Fibroblast of lung (primary cell): ENCODE measurements around the gene NPVF. TPM values are rescaled to one million over a fixed set of nuclear protein-coding genes. Genes with fewer than 3 reads are reported as not detected.
A peak's percentile ranks its signal among the peaks of the same experiment; 100 is the strongest.

Experiments
- DNase-seq, 2 donors: peaks; one replicate each; pipeline versions ENCODE4 v3.0.0 to v3.0.0-alpha.2; 2010; ENCODE audit warnings: low read depth in 2 of 2
- H2AFZ ChIP-seq: 2 replicates; pipeline ENCODE4 v1.5.1; 2012; ENCODE audit warnings: low read length, control low read depth, inconsistent platforms
- H3K27ac ChIP-seq: 2 replicates; pipeline ENCODE4 v1.5.1; 2011; ENCODE audit warnings: low read length, control low read depth; ENCODE audit not compliant: insufficient read depth
- H3K27me3 ChIP-seq: 2 replicates; pipeline ENCODE4 v1.5.1; 2011; ENCODE audit warnings: mild to moderate bottlenecking, low read length; ENCODE audit not compliant: control insufficient read depth, insufficient read depth
- H3K36me3 ChIP-seq: 2 replicates; pipeline ENCODE4 v1.5.1; 2011; ENCODE audit warnings: low read length; ENCODE audit not compliant: control insufficient read depth, insufficient read depth
- H3K4me1 ChIP-seq: 2 replicates; pipeline ENCODE4 v1.5.1; 2011; ENCODE audit warnings: low read length; ENCODE audit not compliant: control insufficient read depth, insufficient read depth; ENCODE audit errors: extremely low read depth
- H3K4me2 ChIP-seq: 2 replicates; pipeline ENCODE4 v1.5.1; 2011; ENCODE audit warnings: low read length, control low read depth; ENCODE audit not compliant: insufficient read depth; ENCODE audit errors: extremely low read depth
- H3K4me3 ChIP-seq, 4 experiments: fragments of 200-600 bp in 1 of 4; sonication (generic) in 1 of 4; replicated peaks in 1 of 4; 2 replicates each; pipeline ENCODE4 v1.5.1; 2011 to 2016; ENCODE audit warnings: low read length in 4 of 4, low read depth in 3 of 4, mild to moderate bottlenecking in 3 of 4, control low read depth in 2 of 4, inconsistent platforms in 1 of 4, mixed read lengths in 1 of 4; ENCODE audit not compliant: insufficient read depth in 1 of 4; ENCODE audit errors: control extremely low read depth in 1 of 4
- H3K79me2 ChIP-seq: 2 replicates; pipeline ENCODE4 v1.5.1; 2012; ENCODE audit warnings: mild to moderate bottlenecking, low read length, inconsistent platforms; ENCODE audit not compliant: control insufficient read depth, insufficient read depth
- H3K9ac ChIP-seq: 2 replicates; pipeline ENCODE4 v1.5.1; 2011; ENCODE audit warnings: mild to moderate bottlenecking, low read length, control low read depth; ENCODE audit not compliant: insufficient read depth
- H3K9me3 ChIP-seq: 2 replicates; pipeline ENCODE4 v1.5.1; 2012; ENCODE audit warnings: low read depth, low read length; ENCODE audit not compliant: control insufficient read depth, insufficient read depth
- H4K20me1 ChIP-seq: 2 replicates; pipeline ENCODE4 v1.5.1; 2011; ENCODE audit warnings: low read length; ENCODE audit not compliant: control insufficient read depth, insufficient read depth; ENCODE audit errors: extremely low read depth
- EZH2 ChIP-seq: IDR thresholded peaks from 2 replicates; pipeline ENCODE4 v1.5.1; 2012; ENCODE audit warnings: low read length, control low read depth, mild to moderate bottlenecking; ENCODE audit errors: missing control alignments
- polyA plus RNA-seq, 2 donors: library from polyadenylated mRNA; depleted of rRNA in 1 of 2; stranded (reverse) in 1 of 2; unstranded in 1 of 2; fragments of >200 nt; gene quantifications; 2 replicates each; pipeline ENCODE4 v1.2.1, GENCODE V29; 2011 to 2012; ENCODE audit warnings: missing spikeins in 1 of 2
- total RNA-seq: library from RNA; depleted of rRNA; stranded (reverse); fragments of >200 nt; gene quantifications from 2 replicates; pipeline ENCODE4 v1.2.1, GENCODE V29; 2014
- TF ChIP-seq, protein P1 (sequence below), 2 donors: IDR thresholded peaks in 1 of 2; conservative IDR thresholded peaks in 1 of 2; 1 replicate in 1 of 2; 2 replicates in 1 of 2; pipeline ENCODE4 v1.5.1; 2011 to 2012; ENCODE audit warnings: low read length in 2 of 2, control low read depth in 1 of 2, inconsistent platforms in 1 of 2, low read depth in 1 of 2, mild to moderate bottlenecking in 1 of 2

NPVF gene
- total and polyA plus RNA-seq, 2 donors (not counting 1 experiment from before 2014, with no cell fraction given): not detected

DNA sequence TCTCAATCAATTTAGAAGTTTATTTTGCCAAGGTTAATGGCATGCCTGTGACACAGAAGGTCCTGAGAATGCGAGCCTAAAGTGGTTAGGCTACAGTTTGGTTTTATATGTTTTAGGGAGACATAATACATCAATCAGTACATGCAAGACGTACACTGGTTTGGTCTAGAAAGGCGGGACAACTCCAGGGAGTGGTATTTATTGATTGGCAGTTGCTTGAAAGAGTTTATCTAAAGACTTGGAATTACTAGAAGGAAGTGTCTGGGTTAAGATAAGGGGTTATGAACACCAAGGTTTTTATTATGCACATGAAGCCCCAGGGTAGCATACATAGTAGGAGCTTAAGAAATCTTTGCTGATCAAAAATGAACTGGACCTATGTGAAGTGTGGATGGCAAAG, 21.5 kb downstream of the NPVF start:
- Histone ChIP-seq H3K4me2 (no peak overlapping the region), H3K36me3 (no peaks in the 10 kb centered on the region), H3K9me3 (no peaks in the 10 kb centered on the region), H4K20me1 (no peaks in the 10 kb centered on the region), H3K79me2 (no peaks in the 10 kb centered on the region), H3K4me3 (no peak overlapping the region), H3K4me1 (no peaks in the 10 kb centered on the region), H3K27me3 (no peaks in the 10 kb centered on the region), H3K9ac (no peak overlapping the region), H3K27ac (no peak overlapping the region), H2AFZ (no peak overlapping the region)
- TF ChIP-seq, protein P1, sequence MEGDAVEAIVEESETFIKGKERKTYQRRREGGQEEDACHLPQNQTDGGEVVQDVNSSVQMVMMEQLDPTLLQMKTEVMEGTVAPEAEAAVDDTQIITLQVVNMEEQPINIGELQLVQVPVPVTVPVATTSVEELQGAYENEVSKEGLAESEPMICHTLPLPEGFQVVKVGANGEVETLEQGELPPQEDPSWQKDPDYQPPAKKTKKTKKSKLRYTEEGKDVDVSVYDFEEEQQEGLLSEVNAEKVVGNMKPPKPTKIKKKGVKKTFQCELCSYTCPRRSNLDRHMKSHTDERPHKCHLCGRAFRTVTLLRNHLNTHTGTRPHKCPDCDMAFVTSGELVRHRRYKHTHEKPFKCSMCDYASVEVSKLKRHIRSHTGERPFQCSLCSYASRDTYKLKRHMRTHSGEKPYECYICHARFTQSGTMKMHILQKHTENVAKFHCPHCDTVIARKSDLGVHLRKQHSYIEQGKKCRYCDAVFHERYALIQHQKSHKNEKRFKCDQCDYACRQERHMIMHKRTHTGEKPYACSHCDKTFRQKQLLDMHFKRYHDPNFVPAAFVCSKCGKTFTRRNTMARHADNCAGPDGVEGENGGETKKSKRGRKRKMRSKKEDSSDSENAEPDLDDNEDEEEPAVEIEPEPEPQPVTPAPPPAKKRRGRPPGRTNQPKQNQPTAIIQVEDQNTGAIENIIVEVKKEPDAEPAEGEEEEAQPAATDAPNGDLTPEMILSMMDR (conservative IDR thresholded peaks at IDR 0.05 in 1 of 2, IDR thresholded peaks at IDR 0.05 in 1 of 2; ENCODE audit: low read depth in 1 of 2, low read length in 2 of 2): no peak
- no peak for TF ChIP-seq EZH2
- no peak for DNase-seq

DNA sequence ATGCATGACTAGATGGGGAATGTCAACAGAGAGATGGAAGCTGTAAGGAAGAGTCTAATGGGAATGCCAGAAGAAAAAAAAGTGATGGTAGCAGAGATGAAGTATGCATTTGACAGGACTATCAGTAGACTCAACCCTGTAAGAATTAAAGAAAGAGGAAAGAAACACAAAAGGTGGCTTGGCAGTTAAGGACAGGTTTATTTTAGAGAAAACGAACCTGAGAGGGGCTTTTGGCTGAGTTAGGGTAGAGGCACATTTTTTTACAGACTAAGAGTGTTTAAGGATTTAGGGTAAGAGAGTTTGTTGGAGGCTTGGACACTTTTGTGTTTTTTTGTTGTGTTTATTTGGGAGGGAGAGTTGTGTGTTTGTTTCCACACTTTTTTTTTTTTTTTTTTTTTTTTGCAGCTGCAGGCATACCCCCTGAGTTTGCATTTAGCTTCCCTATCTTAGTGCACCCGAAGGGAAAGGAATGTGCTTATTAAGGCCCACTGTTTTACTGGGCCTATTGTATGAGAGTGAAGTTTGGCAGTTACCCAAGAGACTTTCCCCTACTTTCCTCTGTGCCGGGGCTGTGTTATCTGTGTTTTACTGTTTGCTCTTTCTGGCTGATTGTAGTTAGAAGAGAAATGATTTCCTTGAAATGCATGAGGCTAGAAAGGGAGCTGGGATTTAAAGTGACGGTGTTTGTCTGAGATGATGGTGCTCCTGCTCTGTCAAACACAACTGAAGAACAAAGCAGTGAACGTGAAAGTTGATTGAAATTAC, 32.0 kb downstream of the NPVF start:
- Histone ChIP-seq H3K9me3 (no peaks in the 10 kb centered on the region), H3K9ac (no peak overlapping the region), H3K27ac (no peak overlapping the region), H3K4me2 (no peak overlapping the region), H3K79me2 (no peaks in the 10 kb centered on the region), H3K27me3 (no peaks in the 10 kb centered on the region), H4K20me1 (no peaks in the 10 kb centered on the region), H2AFZ (no peak overlapping the region), H3K36me3 (no peaks in the 10 kb centered on the region), H3K4me3 (no peak overlapping the region), H3K4me1 (no peaks in the 10 kb centered on the region)
- TF ChIP-seq, protein P1 (conservative IDR thresholded peaks at IDR 0.05 in 1 of 2, IDR thresholded peaks at IDR 0.05 in 1 of 2; ENCODE audit: low read depth in 1 of 2, low read length in 2 of 2): no peak
- no peak for TF ChIP-seq EZH2
- peak in 1 of 2 donors; percentile 5 for DNase-seq

DNA sequence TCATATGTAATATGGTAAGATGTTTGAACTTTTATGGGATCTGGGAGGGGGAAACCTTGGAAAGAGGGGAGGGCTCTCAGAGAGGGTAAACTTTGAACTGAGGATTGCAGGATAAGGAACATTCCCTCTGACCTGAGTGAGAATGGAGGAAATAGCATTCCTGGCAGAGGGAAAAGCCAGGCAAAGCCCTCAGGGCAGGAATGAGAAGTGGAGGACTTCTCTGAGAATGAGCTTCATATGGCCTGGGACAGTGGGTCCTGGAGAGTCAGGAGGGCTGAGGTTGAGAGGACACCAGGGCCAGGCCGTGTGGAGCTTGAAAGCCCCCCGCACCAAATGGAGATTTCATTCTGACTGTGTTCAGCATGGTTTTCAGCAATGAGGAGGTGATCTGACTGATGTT, 34.2 kb downstream of the NPVF start:
- DNase-seq: no peak
- H3K4me2 ChIP-seq: no peak overlapping the region
- no peaks in the 10 kb centered on the region for H4K20me1 ChIP-seq
- H3K27ac ChIP-seq: no peak overlapping the region
- no peak overlapping the region for H3K4me3 ChIP-seq
- H3K36me3 ChIP-seq: no peaks in the 10 kb centered on the region
- TF ChIP-seq EZH2: no peak
- TF ChIP-seq, protein P1 (conservative IDR thresholded peaks at IDR 0.05 in 1 of 2, IDR thresholded peaks at IDR 0.05 in 1 of 2; ENCODE audit: low read depth in 1 of 2, low read length in 2 of 2): no peak
- H3K9me3 ChIP-seq: no peaks in the 10 kb centered on the region
- no peaks in the 10 kb centered on the region for H3K4me1 ChIP-seq
- no peak overlapping the region for H3K9ac ChIP-seq
- no peaks in the 10 kb centered on the region for H3K27me3 ChIP-seq
- H2AFZ ChIP-seq: no peak overlapping the region
- H3K79me2 ChIP-seq: no peaks in the 10 kb centered on the region
